Kidney epithelial cell (primary cell): ENCODE measurements around the gene SYNPO. TPM values are rescaled to one million over a fixed set of nuclear protein-coding genes. Genes with fewer than 3 reads are reported as not detected.

Experiments used
- DNase-seq: peaks from one replicate; pipeline ENCODE4 v3.0.0-alpha.2; 2010; ENCODE audit warnings: low read depth
- H3K27me3 ChIP-seq: 2 replicates; pipeline ENCODE4 v1.6.0; 2011; ENCODE audit warnings: low read length; ENCODE audit not compliant: control insufficient read depth, insufficient read depth
- H3K36me3 ChIP-seq: 2 replicates; pipeline ENCODE4 v1.5.1; 2011; ENCODE audit warnings: low read length; ENCODE audit not compliant: control insufficient read depth, insufficient read depth
- H3K4me3 ChIP-seq: 2 replicates; pipeline ENCODE4 v1.5.1; 2011; ENCODE audit warnings: low read depth, mild to moderate bottlenecking, control low read depth, low read length
- CTCF ChIP-seq: IDR thresholded peaks from 2 replicates; pipeline ENCODE4 v1.5.1; 2011; ENCODE audit warnings: mild to moderate bottlenecking, moderate library complexity, low read length, control low read depth, inconsistent platforms; ENCODE audit not compliant: insufficient read depth, poor library complexity, severe bottlenecking
- total RNA-seq: library from RNA; depleted of rRNA; stranded (reverse); fragments of >200 nt; gene quantifications from 2 replicates; pipeline ENCODE4 v1.2.3, GENCODE V29; 2015

The SYNPO gene
- total RNA-seq, 1 donor from 2014 or later, result 4.0 TPM

- peaks cover 28% of the 10 kb centered on the region for H3K27me3 ChIP-seq
- DNase-seq, result no peak
- no peaks in the 10 kb centered on the region for H3K36me3 ChIP-seq
- H3K4me3 ChIP-seq, result no peak overlapping the region
- TF ChIP-seq CTCF, result no peak
Observed at GRCh38 chr5:150609843-150610584, 30.4 kb upstream of the SYNPO start.

- TF ChIP-seq CTCF, result no peak
- Histone ChIP-seq H3K4me3 (no peak overlapping the region), H3K27me3 (peaks cover 29% of the 10 kb centered on the region), H3K36me3 (no peaks in the 10 kb centered on the region)
- no peak for DNase-seq
Observed at GRCh38 chr5:150611026-150611425, 29.4 kb upstream of the SYNPO start.

- DNase-seq, result no peak
- TF ChIP-seq CTCF, result no peak
- Histone ChIP-seq H3K36me3 (no peaks in the 10 kb centered on the region), H3K4me3 (no peak overlapping the region), H3K27me3 (peaks cover 29% of the 10 kb centered on the region)
Observed at GRCh38 chr5:150612405-150612804, 28.1 kb upstream of the SYNPO start.

- Histone ChIP-seq H3K27me3 (peaks cover 29% of the 10 kb centered on the region), H3K4me3 (no peak overlapping the region), H3K36me3 (no peaks in the 10 kb centered on the region)
- DNase-seq, result no peak
- no peak for TF ChIP-seq CTCF
Observed at GRCh38 chr5:150612905-150613670, 27.4 kb upstream of the SYNPO start.

- peak; percentile 17 for TF ChIP-seq CTCF
- Histone ChIP-seq H3K4me3 (no peak overlapping the region), H3K36me3 (no peaks in the 10 kb centered on the region), H3K27me3 (peaks cover 29% of the 10 kb centered on the region)
- DNase-seq, result no peak
Observed at GRCh38 chr5:150613991-150614660, 26.3 kb upstream of the SYNPO start.
